Neural cell (in vitro differentiated cells): ENCODE data around the gene PRCP. TPM values are rescaled to one million over a fixed set of nuclear protein-coding genes. Genes with fewer than 3 reads are reported as not detected.

Experiments used
- H2AFZ ChIP-seq: fragments of 200-600, 300-800 bp; sonication (generic), shearing (Covaris generic); 2 replicates; pipeline ENCODE4 v1.6.0; 2014; ENCODE audit warnings: low read depth, mild to moderate bottlenecking, antibody characterized with exemption, low read length, moderate library complexity
- H3F3A ChIP-seq: fragments of 200-600 bp; shearing (Covaris generic); 2 replicates; pipeline ENCODE4 v1.6.1; 2016; ENCODE audit warnings: mild to moderate bottlenecking, moderate library complexity, mixed read lengths, antibody characterized with exemption, low read length; ENCODE audit not compliant: insufficient read depth, poor library complexity, severe bottlenecking
- H3K27ac ChIP-seq: fragments of 200-600, 300-800 bp; sonication (generic), shearing (Covaris generic); 2 replicates; pipeline ENCODE4 v1.5.1; 2014; ENCODE audit warnings: mild to moderate bottlenecking, low read length, moderate library complexity
- H3K27me3 ChIP-seq: fragments of 300-800, 200-600 bp; sonication (generic), shearing (Covaris generic); 2 replicates; pipeline ENCODE4 v1.6.0; 2014; ENCODE audit warnings: mild to moderate bottlenecking, low read depth, low read length, moderate library complexity; ENCODE audit not compliant: insufficient read depth
- H3K36me3 ChIP-seq: fragments of 300-800, 200-600 bp; sonication (generic), shearing (Covaris generic); 2 replicates; pipeline ENCODE4 v1.5.1; 2014; ENCODE audit warnings: mild to moderate bottlenecking, antibody characterized with exemption, low read length, moderate library complexity; ENCODE audit not compliant: insufficient read depth
- H3K4me2 ChIP-seq: fragments of 300-800, 200-600 bp; sonication (generic), shearing (Covaris generic); 2 replicates; pipeline ENCODE4 v1.6.0; 2014; ENCODE audit warnings: mild to moderate bottlenecking, low read length
- H3K4me3 ChIP-seq: fragments of 300-800, 200-600 bp; sonication (generic), shearing (Covaris generic); 2 replicates; pipeline ENCODE4 v1.5.1; 2014; ENCODE audit warnings: mild to moderate bottlenecking, low read length, moderate library complexity
- H3K79me2 ChIP-seq: fragments of 200-600 bp; shearing (Covaris generic); replicated peaks from 2 replicates; pipeline ENCODE4 v1.6.0; 2014; ENCODE audit warnings: mild to moderate bottlenecking, low read length, moderate library complexity; ENCODE audit not compliant: insufficient read depth
- H3K9ac ChIP-seq: fragments of 300-800, 200-600 bp; sonication (generic), shearing (Covaris generic); 2 replicates; pipeline ENCODE4 v1.6.1; 2016; ENCODE audit warnings: mild to moderate bottlenecking, low read length, mixed read lengths
- H3K9me2 ChIP-seq: fragments of 200-600 bp; shearing (Covaris generic); 2 replicates; pipeline ENCODE4 v1.6.1; 2016; ENCODE audit warnings: mild to moderate bottlenecking, low read length, mixed read lengths; ENCODE audit not compliant: insufficient read depth
- H3K9me3 ChIP-seq: fragments of 200-600, 300-800 bp; sonication (generic), shearing (Covaris generic); 2 replicates; pipeline ENCODE4 v1.6.1; 2016; ENCODE audit warnings: mild to moderate bottlenecking, mixed run types, low read length, moderate library complexity, mixed read lengths
- H4K20me1 ChIP-seq: fragments of 200-600 bp; shearing (Covaris generic); 2 replicates; pipeline ENCODE4 v1.6.1; 2016; ENCODE audit warnings: mild to moderate bottlenecking, mixed run types; ENCODE audit not compliant: insufficient read depth
- EP300 ChIP-seq: fragments of 450-650 bp; conservative IDR thresholded peaks from 2 replicates; pipeline ENCODE4 v1.6.1; 2014; ENCODE audit warnings: antibody characterized with exemption, mild to moderate bottlenecking, moderate library complexity; ENCODE audit not compliant: poor library complexity, severe bottlenecking
- EZH2 ChIP-seq: fragments of 200-600, 300-800 bp; shearing (Covaris generic), sonication (generic); IDR thresholded peaks from 2 replicates; pipeline ENCODE4 v1.6.1; 2014; ENCODE audit warnings: antibody characterized with exemption, low read length, borderline replicate concordance, mild to moderate bottlenecking; ENCODE audit not compliant: insufficient read depth, poor library complexity, severe bottlenecking
- MXI1 ChIP-seq: fragments of 450-650 bp; conservative IDR thresholded peaks from 2 replicates; pipeline ENCODE4 v1.6.1; 2014; ENCODE audit warnings: antibody characterized with exemption, mild to moderate bottlenecking; ENCODE audit not compliant: poor library complexity, severe bottlenecking
- POLR2AphosphoS5 ChIP-seq: IDR thresholded peaks from 2 replicates; pipeline ENCODE4 v1.6.1; 2012
- RAD21 ChIP-seq: fragments of 450-650 bp; conservative IDR thresholded peaks from 2 replicates; pipeline ENCODE4 v1.6.1; 2014; ENCODE audit warnings: antibody characterized with exemption, mild to moderate bottlenecking, moderate library complexity
- SMC3 ChIP-seq: fragments of 450-650 bp; conservative IDR thresholded peaks from 2 replicates; pipeline ENCODE4 v1.6.1; 2014; ENCODE audit warnings: antibody characterized with exemption, mild to moderate bottlenecking, moderate library complexity; ENCODE audit not compliant: poor library complexity
- TAF1 ChIP-seq: IDR thresholded peaks from 2 replicates; pipeline ENCODE4 v1.6.1; 2012; ENCODE audit warnings: low read depth
- polyA plus RNA-seq: library from polyadenylated mRNA; depleted of rRNA; stranded (reverse); fragments of >200 nt; gene quantifications from 2 replicates; pipeline ENCODE4 v1.2.3, GENCODE V29; 2014
- TF ChIP-seq, protein P1 (sequence below): fragments of 450-650 bp; IDR thresholded peaks from 2 replicates; pipeline ENCODE4 v1.5.1; 2014; ENCODE audit warnings: antibody characterized with exemption, mild to moderate bottlenecking, moderate library complexity; ENCODE audit not compliant: poor library complexity, severe bottlenecking
- TF ChIP-seq, protein P2 (sequence below): IDR thresholded peaks from 2 replicates; pipeline ENCODE4 v1.6.1; 2012; ENCODE audit warnings: borderline replicate concordance

PRCP gene
- polyA plus RNA-seq, 1 donor from 2014 or later: 6.1 TPM

DNA sequence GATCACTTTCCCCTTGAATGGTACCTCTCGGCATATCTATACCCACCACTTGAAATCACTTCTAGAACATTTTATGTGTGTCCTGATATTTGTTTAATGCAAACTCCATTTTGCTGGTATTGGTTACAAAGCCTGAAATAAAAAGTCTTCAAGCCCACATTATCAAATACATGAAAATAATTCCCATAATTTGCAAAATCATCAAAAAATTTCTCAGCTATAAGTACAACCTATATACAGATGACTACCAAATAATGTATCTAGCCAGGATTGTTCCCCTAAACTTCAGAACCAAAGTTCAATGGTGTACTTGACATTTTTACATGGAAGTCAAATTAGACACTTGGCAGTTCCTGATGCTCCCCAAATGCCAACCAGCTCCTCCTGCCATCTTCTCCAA is 71.8 kb downstream of the PRCP start:
- no peaks in the 10 kb centered on the region for H3F3A ChIP-seq
- no peaks in the 10 kb centered on the region for H3K36me3 ChIP-seq
- H3K4me2 ChIP-seq: no peak overlapping the region
- TF ChIP-seq SMC3: no peak
- TF ChIP-seq, protein P1, sequence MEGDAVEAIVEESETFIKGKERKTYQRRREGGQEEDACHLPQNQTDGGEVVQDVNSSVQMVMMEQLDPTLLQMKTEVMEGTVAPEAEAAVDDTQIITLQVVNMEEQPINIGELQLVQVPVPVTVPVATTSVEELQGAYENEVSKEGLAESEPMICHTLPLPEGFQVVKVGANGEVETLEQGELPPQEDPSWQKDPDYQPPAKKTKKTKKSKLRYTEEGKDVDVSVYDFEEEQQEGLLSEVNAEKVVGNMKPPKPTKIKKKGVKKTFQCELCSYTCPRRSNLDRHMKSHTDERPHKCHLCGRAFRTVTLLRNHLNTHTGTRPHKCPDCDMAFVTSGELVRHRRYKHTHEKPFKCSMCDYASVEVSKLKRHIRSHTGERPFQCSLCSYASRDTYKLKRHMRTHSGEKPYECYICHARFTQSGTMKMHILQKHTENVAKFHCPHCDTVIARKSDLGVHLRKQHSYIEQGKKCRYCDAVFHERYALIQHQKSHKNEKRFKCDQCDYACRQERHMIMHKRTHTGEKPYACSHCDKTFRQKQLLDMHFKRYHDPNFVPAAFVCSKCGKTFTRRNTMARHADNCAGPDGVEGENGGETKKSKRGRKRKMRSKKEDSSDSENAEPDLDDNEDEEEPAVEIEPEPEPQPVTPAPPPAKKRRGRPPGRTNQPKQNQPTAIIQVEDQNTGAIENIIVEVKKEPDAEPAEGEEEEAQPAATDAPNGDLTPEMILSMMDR: no peak
- TF ChIP-seq MXI1: no peak
- no peak for TF ChIP-seq EZH2
- TF ChIP-seq EP300: no peak
- TF ChIP-seq TAF1: no peak
- TF ChIP-seq RAD21: no peak
- TF ChIP-seq, protein P2, sequence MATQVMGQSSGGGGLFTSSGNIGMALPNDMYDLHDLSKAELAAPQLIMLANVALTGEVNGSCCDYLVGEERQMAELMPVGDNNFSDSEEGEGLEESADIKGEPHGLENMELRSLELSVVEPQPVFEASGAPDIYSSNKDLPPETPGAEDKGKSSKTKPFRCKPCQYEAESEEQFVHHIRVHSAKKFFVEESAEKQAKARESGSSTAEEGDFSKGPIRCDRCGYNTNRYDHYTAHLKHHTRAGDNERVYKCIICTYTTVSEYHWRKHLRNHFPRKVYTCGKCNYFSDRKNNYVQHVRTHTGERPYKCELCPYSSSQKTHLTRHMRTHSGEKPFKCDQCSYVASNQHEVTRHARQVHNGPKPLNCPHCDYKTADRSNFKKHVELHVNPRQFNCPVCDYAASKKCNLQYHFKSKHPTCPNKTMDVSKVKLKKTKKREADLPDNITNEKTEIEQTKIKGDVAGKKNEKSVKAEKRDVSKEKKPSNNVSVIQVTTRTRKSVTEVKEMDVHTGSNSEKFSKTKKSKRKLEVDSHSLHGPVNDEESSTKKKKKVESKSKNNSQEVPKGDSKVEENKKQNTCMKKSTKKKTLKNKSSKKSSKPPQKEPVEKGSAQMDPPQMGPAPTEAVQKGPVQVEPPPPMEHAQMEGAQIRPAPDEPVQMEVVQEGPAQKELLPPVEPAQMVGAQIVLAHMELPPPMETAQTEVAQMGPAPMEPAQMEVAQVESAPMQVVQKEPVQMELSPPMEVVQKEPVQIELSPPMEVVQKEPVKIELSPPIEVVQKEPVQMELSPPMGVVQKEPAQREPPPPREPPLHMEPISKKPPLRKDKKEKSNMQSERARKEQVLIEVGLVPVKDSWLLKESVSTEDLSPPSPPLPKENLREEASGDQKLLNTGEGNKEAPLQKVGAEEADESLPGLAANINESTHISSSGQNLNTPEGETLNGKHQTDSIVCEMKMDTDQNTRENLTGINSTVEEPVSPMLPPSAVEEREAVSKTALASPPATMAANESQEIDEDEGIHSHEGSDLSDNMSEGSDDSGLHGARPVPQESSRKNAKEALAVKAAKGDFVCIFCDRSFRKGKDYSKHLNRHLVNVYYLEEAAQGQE: no peak
- TF ChIP-seq POLR2AphosphoS5: no peak
- no peak overlapping the region for H3K9ac ChIP-seq
- no peaks in the 10 kb centered on the region for H4K20me1 ChIP-seq
- no peaks in the 10 kb centered on the region for H3K9me3 ChIP-seq
- H2AFZ ChIP-seq: no peak overlapping the region
- H3K27me3 ChIP-seq: no peaks in the 10 kb centered on the region
- H3K27ac ChIP-seq: no peak overlapping the region
- no peak overlapping the region for H3K4me3 ChIP-seq
- no peaks in the 10 kb centered on the region for H3K79me2 ChIP-seq
- H3K9me2 ChIP-seq: no peaks in the 10 kb centered on the region

DNA sequence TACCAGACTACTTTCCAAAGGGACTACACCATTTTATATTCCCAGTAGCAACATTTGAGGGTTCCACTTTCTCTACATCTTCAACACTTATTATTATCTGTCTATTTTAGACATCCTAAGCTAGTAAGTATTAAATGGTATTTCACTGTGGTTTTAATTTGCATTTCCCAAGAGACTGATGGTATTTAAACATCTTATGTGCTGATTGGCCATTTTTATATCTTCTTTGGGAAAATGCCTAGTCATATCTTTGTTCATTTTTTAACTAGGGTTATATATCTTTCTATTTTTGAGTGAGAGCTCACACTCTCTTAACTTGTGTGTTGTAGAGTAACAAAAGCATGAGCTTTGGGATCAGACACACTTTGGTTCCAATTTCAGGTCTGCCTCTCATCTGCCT is 73.7 kb downstream of the PRCP start:
- no peaks in the 10 kb centered on the region for H3K27me3 ChIP-seq

More for the DNA sequence above, 73.7 kb downstream of the PRCP start:
- Histone ChIP-seq H3K4me3 (no peak overlapping the region), H3F3A (no peaks in the 10 kb centered on the region), H3K36me3 (no peaks in the 10 kb centered on the region), H3K4me2 (no peak overlapping the region), H2AFZ (no peak overlapping the region), H3K9ac (no peak overlapping the region), H3K9me3 (no peaks in the 10 kb centered on the region), H3K9me2 (no peaks in the 10 kb centered on the region), H3K27ac (no peak overlapping the region), H4K20me1 (no peaks in the 10 kb centered on the region), H3K79me2 (no peaks in the 10 kb centered on the region)
- no peak for TF ChIP-seq EP300
- TF ChIP-seq TAF1: no peak
- no peak for TF ChIP-seq MXI1
- TF ChIP-seq EZH2: no peak
- TF ChIP-seq POLR2AphosphoS5: no peak
- TF ChIP-seq, protein P1: no peak
- no peak for TF ChIP-seq SMC3
- TF ChIP-seq, protein P2: no peak
- TF ChIP-seq RAD21: no peak
